Esophagus squamous epithelium (tissue), 5 donors: Measurements from ENCODE around the gene SIPA1. TPM values are rescaled to one million over a fixed set of nuclear protein-coding genes. Genes with fewer than 3 reads are reported as not detected.
A peak's percentile ranks its signal among the peaks of the same experiment; 100 is the strongest.

Experiments
- DNase-seq: peaks from one replicate; lab custom pipeline; 2025; lab: John Stamatoyannopoulos, UW
- H3K27ac ChIP-seq, 4 donors: fragments of 200-600 bp; sonication (generic); one replicate each; pipeline ENCODE4 v1.5.1; 2016 to 2019; ENCODE audit warnings: mild to moderate bottlenecking in 1 of 4
- H3K27me3 ChIP-seq, 4 donors: fragments of 200-600 bp; sonication (generic); 1 replicate in 3 of 4; 2 replicates in 1 of 4; pipeline versions ENCODE4 v1.5.1 to v1.6.0; 2017 to 2021; ENCODE audit warnings: antibody characterized with exemption in 1 of 4
- H3K36me3 ChIP-seq, 3 donors: fragments of 200-600 bp; sonication (generic); one replicate each; pipeline ENCODE4 v1.5.1; 2016 to 2019
- H3K4me1 ChIP-seq, 3 donors: fragments of 200-600 bp; sonication (generic); one replicate each; pipeline ENCODE4 v1.5.1; 2017 to 2019
- H3K4me3 ChIP-seq, 4 donors: fragments of 200-600 bp; sonication (generic); 1 replicate in 3 of 4; 2 replicates in 1 of 4; pipeline ENCODE4 v1.5.1; 2016 to 2019; ENCODE audit warnings: mild to moderate bottlenecking in 2 of 4, moderate library complexity in 1 of 4
- H3K9me3 ChIP-seq, 3 donors: fragments of 200-600 bp; sonication (generic); one replicate each; pipeline ENCODE4 v1.5.1; 2016 to 2019
- POLR2A ChIP-seq, 4 donors: fragments of 450-650 bp; IDR thresholded peaks; one replicate each; pipeline ENCODE4 v1.6.1; 2017; ENCODE audit warnings: antibody characterized with exemption in 4 of 4, mild to moderate bottlenecking in 4 of 4, moderate library complexity in 3 of 4
- WGBS, 2 donors: methylation state at CpG; one replicate each; pipeline ENCODE4 v1.1.5; 2018; 5-methylcytosine and 5-hydroxymethylcytosine counted together
- intact Hi-C: fragments of 100-400 bp; cut with DNase I; formaldehyde crosslinking; loops from one replicate; pipeline ENCODE4 v1.15.0; 2022
- total RNA-seq, 4 donors: library from RNA; depleted of rRNA; stranded (reverse); fragments of >200 nt; gene quantifications; one replicate each; pipeline ENCODE4 v1.1.0, GENCODE V29; 2016
- TF ChIP-seq, protein P1 (sequence below), 6 experiments: fragments of 450-650 bp in 4 of 6; fragments of 200-600 bp in 2 of 6; sonication (generic) in 2 of 6; IDR thresholded peaks; one replicate each; pipeline ENCODE4 v1.5.1; 2016 to 2019; ENCODE audit warnings: antibody characterized with exemption in 6 of 6, mild to moderate bottlenecking in 4 of 6, moderate library complexity in 4 of 6
- donor health status: DM: yes; HTN: yes; CAD: no.

The SIPA1 gene
- total RNA-seq, 4 donors from 2014 or later = 7.8 to 29.2 (median 27.5) TPM

GRCh38 chr11:65615229-65615949 is 22.5 kb upstream of the SIPA1 start, which contains the start of gene PCNX3:
TSS of gene PCNX3 (plus strand) at chr11:65615776. CDS start at chr11:65616312, 536 bp downstream.
- Histone ChIP-seq H3K9me3 (no peaks in the 10 kb centered on the region), H3K27ac (peak within 1 kb of the TSS; percentile 96 to 98 (median 98)), H3K36me3 (peaks cover 28 to 60% (median 28%) of the 10 kb centered on the region in 3 donors), H3K4me3 (peak within 1 kb of the TSS; percentile 81 to 99 (median 96)), H3K4me1 (peaks cover 38 to 62% (median 46%) of the 10 kb centered on the region in 3 donors), H3K27me3 (no peaks in the 10 kb centered on the region)
- WGBS, 2 donors = 1% methylated on average over 21 to 40 of the region's 55 CpGs
- TF ChIP-seq, protein P1, sequence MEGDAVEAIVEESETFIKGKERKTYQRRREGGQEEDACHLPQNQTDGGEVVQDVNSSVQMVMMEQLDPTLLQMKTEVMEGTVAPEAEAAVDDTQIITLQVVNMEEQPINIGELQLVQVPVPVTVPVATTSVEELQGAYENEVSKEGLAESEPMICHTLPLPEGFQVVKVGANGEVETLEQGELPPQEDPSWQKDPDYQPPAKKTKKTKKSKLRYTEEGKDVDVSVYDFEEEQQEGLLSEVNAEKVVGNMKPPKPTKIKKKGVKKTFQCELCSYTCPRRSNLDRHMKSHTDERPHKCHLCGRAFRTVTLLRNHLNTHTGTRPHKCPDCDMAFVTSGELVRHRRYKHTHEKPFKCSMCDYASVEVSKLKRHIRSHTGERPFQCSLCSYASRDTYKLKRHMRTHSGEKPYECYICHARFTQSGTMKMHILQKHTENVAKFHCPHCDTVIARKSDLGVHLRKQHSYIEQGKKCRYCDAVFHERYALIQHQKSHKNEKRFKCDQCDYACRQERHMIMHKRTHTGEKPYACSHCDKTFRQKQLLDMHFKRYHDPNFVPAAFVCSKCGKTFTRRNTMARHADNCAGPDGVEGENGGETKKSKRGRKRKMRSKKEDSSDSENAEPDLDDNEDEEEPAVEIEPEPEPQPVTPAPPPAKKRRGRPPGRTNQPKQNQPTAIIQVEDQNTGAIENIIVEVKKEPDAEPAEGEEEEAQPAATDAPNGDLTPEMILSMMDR (IDR thresholded peaks at IDR 0.05) = peak in 1 of 6 experiments; percentile 8
- peak in 3 of 4 donors; percentile 53 to 72 (median 59) for TF ChIP-seq POLR2A (IDR thresholded peaks at IDR 0.05)
- DNase-seq = peak; percentile 99
- intact Hi-C loops = loop anchor here (10.0 kb wide), 1 partner anchor 71 kb away; no protein-coding TSS in a partner anchor

DNA sequence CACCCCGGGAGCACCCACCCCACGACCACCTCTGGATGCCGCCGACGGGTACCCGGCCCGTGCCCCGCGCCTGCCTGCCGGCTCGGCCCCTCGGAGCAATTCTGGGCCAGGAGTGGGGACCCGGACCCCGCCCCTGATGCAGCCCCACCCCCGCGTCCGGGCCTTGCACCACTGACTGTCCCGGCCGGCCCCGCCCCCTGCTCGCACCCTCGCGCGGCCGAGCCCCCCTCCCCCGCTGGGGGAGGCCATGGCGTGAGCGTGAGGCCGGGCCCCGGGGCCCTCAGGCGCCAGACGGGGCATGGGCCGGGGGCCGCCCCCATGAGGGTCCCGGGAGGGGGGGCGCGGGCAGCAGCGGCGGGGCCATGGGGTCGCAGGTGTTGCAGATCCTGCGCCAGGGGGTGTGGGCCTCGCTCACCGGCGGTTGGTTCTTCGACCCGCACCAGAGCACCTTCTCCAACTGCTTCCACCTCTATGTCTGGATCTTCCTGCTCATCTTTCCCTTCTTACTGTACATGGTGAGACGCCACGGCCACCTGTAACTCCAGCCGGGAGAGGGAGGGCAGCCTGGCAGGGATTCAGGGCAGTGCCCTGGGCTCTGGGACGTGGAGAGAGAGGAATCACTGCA is 21.8 kb upstream of the SIPA1 start:
- Histone ChIP-seq H3K4me1 (peaks cover 31 to 56% (median 39%) of the 10 kb centered on the region in 3 donors), H3K36me3 (peaks cover 28 to 60% (median 35%) of the 10 kb centered on the region in 3 donors), H3K27ac (peak overlapping the region; percentile 96 to 98 (median 97)), H3K4me3 (peak overlapping the region; percentile 81 to 99 (median 96)), H3K9me3 (no peaks in the 10 kb centered on the region), H3K27me3 (no peaks in the 10 kb centered on the region)
- WGBS, 2 donors = 0% methylated on average over 1 to 13 of the region's 50 CpGs
- no peak for DNase-seq
- intact Hi-C loops = loop anchor here (10.0 kb wide), 1 partner anchor 71 kb away; no protein-coding TSS in a partner anchor
- TF ChIP-seq, protein P1 (IDR thresholded peaks at IDR 0.05) = no peak
- no peak for TF ChIP-seq POLR2A (IDR thresholded peaks at IDR 0.05)

DNA sequence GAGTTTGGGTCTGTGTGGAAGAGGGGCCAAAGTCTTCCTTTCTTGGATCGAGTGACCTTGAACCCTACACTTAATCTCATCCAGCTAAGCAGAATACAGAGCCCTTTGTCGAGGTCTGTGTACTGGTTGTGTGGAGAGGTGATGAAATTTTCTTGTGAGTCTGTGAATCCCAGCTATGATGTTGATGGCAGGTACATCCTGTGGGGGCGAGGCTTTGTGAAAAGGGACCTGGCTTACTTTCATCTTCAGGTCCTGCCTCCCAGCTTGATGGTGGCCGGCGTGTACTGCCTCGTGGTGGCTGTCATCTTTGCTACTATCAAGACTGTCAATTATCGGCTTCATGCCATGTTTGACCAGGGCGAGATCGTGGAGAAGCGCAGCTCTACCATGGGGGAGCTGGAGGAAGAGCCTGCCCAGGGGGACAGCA is 21.3 kb upstream of the SIPA1 start:
- Histone ChIP-seq H3K27ac (peak overlapping the region; percentile 96 to 98 (median 97)), H3K27me3 (no peaks in the 10 kb centered on the region), H3K4me3 (peak overlapping the region; percentile 81 to 99 (median 96)), H3K4me1 (peaks cover 31 to 51% (median 34%) of the 10 kb centered on the region in 3 donors), H3K9me3 (no peaks in the 10 kb centered on the region), H3K36me3 (peaks cover 28 to 62% (median 36%) of the 10 kb centered on the region in 3 donors)
- intact Hi-C loops = loop anchor here (10.0 kb wide), 1 partner anchor 72 kb away; no protein-coding TSS in a partner anchor
- no peak for DNase-seq
- TF ChIP-seq POLR2A (IDR thresholded peaks at IDR 0.05) = no peak
- TF ChIP-seq, protein P1 (IDR thresholded peaks at IDR 0.05) = no peak
- WGBS, 2 donors = 25 to 56% methylated on average over 5 to 6 of the region's 10 CpGs

GRCh38 chr11:65617136-65617850 is 20.6 kb upstream of the SIPA1 start:
- Histone ChIP-seq H3K4me3 (peak overlapping the region in 2 of 4 donors; percentile 81 to 99), H3K36me3 (peaks cover 30 to 62% (median 40%) of the 10 kb centered on the region in 3 donors), H3K27ac (peak overlapping the region in 1 of 4 donors; percentile 96), H3K4me1 (peaks cover 24 to 43% (median 27%) of the 10 kb centered on the region in 3 donors), H3K9me3 (no peaks in the 10 kb centered on the region), H3K27me3 (no peaks in the 10 kb centered on the region)
- 80 to 86% methylated on average over 8 to 10 of the region's 17 CpGs for WGBS, 2 donors
- DNase-seq = no peak
- intact Hi-C loops = loop anchor here (10.0 kb wide), 1 partner anchor 72 kb away; no protein-coding TSS in a partner anchor
- TF ChIP-seq, protein P1 (IDR thresholded peaks at IDR 0.05) = no peak
- no peak for TF ChIP-seq POLR2A (IDR thresholded peaks at IDR 0.05)
